Stomach (tissue), 4 donors: ENCODE data around the gene RPL22L1.

ENCODE experiments used
- CTCF ChIP-seq, 7 experiments: fragments of 450-650 bp in 4 of 7; fragments of 200-600 bp in 3 of 7; sonication (generic) in 3 of 7; IDR thresholded peaks; one replicate each; pipeline ENCODE4 v1.5.1; 2016 to 2019; ENCODE audit warnings: antibody characterized with exemption in 7 of 7, control low read depth in 2 of 7, mild to moderate bottlenecking in 1 of 7
- EP300 ChIP-seq: sonication (generic); formaldehyde crosslinking; IDR thresholded peaks from one replicate; pipeline ENCODE4 v1.6.1; 2017; ENCODE audit warnings: antibody characterized with exemption
- POLR2A ChIP-seq, 4 donors: fragments of 450-650 bp; IDR thresholded peaks; one replicate each; pipeline ENCODE4 v1.6.1; 2016; ENCODE audit warnings: antibody characterized with exemption in 4 of 4, control low read depth in 2 of 4, mild to moderate bottlenecking in 1 of 4, moderate library complexity in 1 of 4
- POLR2AphosphoS5 ChIP-seq, 3 donors: sonication (generic); formaldehyde crosslinking; IDR thresholded peaks; one replicate each; pipeline ENCODE4 v1.6.1; 2016; ENCODE audit warnings: antibody characterized with exemption in 3 of 3

DNA sequence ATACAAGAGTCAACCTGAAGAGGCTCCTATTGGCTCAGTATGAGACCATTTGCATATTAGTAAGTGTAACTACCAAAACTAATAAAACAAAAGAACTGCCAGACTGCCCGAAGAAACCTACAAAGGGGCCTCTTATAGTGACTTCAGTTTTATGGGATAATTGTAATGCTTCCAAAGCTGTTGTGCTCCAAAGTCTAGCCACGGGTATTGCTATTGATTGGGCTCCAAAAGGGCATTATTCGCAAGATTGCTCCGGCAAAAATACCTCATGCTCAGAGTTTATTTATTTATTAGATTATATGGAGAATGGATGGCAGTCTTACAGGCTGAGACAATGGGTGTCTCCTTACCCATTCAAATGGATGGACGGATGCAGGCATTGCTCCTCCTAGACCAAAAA lies 11.4 kb downstream of the RPL22L1 start:
- TF ChIP-seq CTCF (IDR thresholded peaks at IDR 0.05) (no peak), POLR2A (IDR thresholded peaks at IDR 0.05) (no peak), POLR2AphosphoS5 (IDR thresholded peaks at IDR 0.05) (no peak), EP300 (no peak)
